ENCODE data around the gene CIB1.
"Not testable (repeated sequence)": the region's sequence is repeated elsewhere in the genome, so short reads cannot be mapped to it uniquely, and the experiment has no call there.

CIB1 gene

DNA sequence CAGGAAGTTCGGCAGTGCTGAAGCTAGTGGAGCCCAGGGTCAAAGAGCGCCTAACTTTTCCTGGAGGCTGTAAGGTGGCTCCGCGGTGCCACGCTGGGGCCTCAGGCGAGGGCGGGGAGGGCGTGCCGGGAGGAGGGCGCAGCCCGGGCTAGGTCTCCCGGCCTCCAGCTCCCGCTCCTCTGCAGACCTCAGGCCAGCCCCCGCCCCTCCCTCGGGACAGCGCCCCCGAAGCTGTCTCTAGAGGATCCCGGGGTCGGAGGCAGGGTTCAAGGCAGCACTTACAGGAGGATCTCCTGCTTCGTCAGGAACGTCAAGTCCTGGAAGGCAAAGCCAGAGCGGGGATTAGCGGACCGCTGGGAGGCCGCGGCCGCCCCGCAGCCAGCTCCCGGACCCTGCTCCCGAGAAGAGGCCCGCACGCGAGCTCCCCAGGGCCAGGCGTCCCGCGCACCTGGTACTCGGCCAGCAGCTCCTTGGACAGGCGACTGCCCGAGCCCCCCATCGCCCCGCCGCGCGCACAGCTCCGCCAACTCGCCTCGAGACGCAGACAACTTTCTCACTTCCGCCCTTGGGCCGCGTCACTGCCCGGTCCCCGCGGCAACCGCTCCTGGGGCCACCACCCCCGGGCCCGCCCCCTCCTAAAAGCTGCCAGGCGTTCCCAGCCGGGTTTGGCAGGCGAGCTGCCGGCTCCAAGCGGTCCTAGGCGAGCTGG, at the start of gene CIB1:
CIB1 (minus strand) TSS at position 555 of the 709 bp plus-strand sequence; CDS start at position 499, 56 bp downstream.
- DNase-seq: peak; percentile 77 to 93

DNA sequence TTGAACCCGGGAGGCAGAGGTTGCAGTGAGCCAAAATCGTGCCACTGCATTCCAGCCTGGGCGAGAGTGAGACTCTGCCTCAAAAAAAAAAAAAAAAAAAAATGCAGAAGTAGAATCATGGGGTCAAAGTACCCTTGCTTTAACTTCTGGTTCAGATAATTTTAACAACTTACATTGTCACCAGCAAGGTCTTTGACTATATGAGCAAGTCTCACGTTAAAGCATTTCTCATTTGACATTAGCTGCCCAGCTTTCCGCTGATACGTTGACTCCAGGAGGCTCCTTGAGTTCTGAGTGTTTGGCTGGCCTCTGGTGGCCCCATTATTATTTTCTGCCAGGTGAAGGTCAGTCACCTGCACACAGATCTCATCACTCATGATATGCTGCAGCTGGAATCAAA, 47.9 kb upstream of the CIB1 start:
- DNase-seq: not testable (repeated sequence)

GRCh38 chr15:90280743-90281142, 47.0 kb upstream of the CIB1 start:
- not testable (repeated sequence) for DNase-seq

DNA sequence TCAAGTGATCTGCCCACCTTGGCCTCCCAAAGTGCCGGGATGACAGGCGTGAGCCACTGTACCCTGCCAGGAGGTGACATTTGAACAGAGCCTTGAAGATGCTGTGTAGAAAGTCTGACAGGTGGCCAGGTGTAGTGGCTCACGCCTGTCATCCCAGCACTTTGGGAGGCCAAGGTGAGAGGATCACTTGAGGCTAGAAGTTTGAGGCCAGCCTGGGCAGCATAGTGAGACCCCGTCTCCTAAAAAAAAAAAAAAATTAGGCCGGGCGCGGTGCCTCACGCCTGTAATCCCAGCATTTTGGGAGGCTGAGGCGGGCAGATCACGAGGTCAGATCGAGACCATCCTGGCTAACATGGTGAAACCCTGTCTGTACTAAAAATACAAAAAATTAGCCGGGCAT, 44.7 kb upstream of the CIB1 start:
- DNase-seq: not testable (repeated sequence)

- DNase-seq: no peak
Observed at GRCh38 chr15:90271459-90272166, 37.9 kb upstream of the CIB1 start.

DNA sequence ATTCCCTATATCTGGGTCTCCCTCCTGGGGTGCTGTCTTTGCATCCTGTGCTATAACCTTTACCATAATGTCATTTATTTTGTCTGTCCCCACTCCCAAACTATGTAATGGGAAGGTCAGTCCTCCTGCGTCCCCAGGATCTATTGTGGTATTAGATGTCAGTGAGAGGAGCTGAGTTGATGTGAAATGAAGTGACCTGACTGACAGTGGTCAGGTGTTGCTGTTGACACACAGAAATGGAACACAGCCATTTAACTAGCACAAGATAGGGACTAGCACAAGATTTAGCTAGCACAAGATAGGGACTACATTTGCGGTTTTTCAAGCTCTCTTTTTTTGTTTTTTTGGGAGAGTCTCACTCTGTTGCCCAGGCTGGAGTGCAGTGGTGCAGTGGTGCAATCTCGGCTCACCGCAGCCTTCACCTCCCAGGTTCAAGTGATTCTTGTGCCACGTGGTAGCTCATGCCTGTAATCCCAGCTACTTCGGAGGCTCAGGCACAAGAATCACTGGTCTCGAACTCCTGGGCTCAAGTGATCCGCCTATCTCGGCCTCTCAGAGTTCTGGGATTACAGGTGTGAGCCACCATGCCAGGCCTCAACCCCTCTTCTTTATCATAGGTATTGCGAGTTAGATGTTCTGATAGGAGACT, 36.9 kb upstream of the CIB1 start:
- DNase-seq: no peak

GRCh38 chr15:90268415-90268814, 34.7 kb upstream of the CIB1 start:
- no peak for DNase-seq

DNA sequence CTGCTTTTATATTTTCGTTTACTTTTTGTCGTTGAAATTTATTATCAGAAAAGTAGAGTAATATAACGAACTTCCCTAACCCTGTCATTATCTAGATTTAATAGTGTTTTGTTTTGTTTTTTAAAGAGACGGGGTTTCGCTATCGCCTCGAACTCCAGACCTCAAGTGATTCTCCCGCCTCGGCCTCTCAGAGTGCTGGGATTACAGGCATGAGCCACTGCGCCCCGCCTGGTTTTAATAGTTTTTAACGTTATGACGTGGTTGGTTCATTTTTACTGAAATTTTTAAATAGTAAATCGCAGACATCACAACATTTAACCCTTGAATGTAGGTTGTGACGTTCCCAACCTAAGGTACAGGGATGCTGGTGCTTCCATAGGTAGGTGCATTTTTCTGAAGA, 32.7 kb upstream of the CIB1 start:
- DNase-seq: no peak

- no peak for DNase-seq
Observed at GRCh38 chr15:90266061-90266431, 32.3 kb upstream of the CIB1 start.

GRCh38 chr15:90265271-90266060, 31.7 kb upstream of the CIB1 start, which contains the start of gene NGRN:
TSS of gene NGRN (plus strand) at chr15:90265672. CDS start at chr15:90265713, 41 bp downstream.
- DNase-seq: peak; percentile 87 to 92

DNA sequence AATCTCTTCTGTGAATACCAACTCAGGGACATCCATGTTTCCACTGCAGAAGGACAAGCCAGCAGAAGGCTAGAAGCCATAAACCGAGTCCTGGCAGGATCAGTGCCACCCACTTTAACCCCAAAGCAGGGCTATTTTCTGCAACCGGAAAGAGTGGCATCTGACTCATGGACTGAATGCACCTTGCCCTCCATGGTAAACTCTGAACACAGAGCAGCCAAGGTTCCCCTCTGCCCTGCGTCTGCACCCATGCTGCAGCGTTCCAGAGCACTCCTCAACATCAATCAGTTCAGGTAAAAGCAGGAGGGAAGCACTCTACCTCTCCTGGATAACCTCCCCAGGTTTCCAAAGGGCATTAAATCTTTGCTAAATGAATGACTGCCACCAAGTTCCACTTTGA, 30.9 kb upstream of the CIB1 start:
- DNase-seq: no peak

GRCh38 chr15:90262426-90262825, 28.7 kb upstream of the CIB1 start:
- no peak for DNase-seq

DNA sequence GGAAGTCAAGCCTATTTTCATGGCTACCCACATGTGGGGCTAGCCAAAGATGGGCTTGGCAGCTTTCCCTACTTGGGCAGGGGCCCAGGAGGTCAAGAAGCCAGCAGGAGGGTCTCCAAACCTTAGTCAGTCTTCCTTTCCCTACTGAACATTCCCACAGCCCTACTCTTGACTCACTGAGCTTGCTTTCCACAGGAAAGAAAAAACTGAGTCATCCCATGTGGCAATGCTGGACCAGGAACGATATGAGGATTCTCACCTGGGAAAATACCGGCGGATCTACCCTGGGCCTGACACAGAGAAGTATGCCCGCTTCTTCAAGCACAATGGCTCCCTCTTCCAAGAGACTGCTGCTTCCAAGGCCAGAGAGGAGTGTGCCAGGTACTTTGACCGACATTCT, 28.1 kb upstream of the CIB1 start:
- DNase-seq: no peak

DNA sequence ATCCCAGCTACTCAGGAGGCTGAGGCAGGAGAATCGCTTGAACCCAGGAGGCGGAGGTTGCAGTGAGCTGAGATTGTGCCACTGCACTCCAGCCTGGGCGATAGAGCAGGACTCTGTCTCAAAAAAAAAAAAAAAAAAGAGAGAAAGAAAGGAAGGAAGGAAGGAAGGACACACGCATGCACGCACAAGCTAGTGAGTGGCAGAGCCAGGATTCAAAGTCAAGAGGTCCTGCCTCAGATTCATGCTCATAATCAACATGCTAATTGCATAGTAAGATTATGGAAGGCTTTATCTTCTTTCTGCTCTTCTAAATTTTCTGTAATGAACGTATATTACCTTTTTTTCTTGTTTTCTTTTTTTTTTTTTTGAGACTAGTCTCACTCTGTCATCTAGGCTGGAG, 27.0 kb upstream of the CIB1 start:
- not testable (repeated sequence) for DNase-seq

GRCh38 chr15:90259524-90259923, 25.8 kb upstream of the CIB1 start:
- no peak for DNase-seq

DNA sequence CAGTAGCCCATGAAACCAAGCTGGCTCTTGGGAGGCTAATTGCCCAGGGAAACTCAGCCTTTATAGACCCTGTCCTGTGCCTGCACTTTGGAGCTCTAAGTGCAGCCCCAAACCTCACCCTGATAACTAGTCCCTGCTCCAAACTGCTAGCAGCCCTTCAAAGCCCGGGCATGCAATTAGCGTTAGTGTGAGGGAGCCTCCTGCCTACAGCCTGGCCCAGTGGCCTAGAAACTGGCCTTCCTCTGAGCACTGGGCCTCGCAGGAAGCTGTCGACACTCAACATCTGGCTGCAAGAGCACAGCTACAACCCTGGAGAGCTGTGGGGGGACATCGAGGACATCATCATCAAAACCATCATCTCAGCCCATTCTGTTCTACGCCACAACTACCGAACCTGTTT, 24.0 kb upstream of the CIB1 start:
- no peak for DNase-seq

DNA sequence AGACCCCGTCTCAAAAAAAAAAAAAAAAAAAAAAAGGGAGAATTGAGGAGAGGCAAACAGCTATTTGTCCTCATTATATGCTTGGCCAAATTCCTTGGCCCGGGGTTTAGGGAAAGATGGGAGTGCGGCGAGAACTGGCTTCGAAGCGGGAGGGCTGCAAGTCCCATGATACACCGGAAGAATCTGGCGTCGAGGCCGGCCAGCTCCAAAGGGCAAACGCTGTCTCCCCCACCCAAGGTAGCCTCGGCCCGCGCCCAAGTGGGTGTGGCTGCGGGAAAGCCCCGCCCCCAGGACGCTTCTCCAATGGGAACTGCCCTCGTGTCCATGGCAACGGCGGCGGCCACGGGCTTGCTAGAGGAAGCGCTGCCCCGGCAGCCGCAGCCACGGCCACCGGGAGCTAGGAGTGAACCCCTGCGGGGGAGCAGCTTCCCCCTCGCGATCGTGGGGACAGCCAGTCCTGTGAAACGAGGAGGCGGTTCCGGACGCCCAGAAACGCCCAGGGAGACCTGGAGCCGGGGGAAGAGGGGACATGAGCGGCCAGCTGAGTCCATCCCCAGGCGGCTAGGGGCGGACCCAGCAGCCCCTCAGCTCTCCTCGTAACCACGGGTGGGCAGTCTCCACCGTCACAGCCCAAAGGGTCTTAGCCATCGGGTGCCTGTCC, 15.6 kb upstream of the CIB1 start, which contains the start of gene TTLL13:
TTLL13 (plus strand) TSS at position 354 of the 661 bp plus-strand sequence. CDS start 1,075 bp downstream, outside the sequence.
- peak; percentile 55 to 70 for DNase-seq

DNA sequence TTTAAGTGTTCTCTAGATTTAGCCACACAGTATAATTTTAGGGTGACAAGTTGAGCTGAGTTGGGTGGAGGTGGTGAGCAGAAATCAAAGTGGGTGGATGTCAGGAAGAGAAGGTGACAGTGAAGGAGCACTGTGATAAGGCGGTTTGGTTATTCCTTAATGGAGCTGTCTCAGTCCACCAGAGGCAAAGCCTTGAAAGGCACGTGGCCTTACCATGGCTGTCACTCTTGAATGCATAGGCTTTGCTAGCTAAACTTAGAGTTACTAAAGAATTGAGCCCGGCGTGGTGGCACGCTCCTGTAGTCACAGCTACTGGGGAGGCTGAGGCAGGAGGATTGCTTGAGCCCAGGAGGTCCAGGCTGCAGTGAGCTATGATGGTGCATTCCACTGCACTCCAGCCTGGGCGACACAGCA, 15.1 kb upstream of the CIB1 start:
- DNase-seq: no peak

DNA sequence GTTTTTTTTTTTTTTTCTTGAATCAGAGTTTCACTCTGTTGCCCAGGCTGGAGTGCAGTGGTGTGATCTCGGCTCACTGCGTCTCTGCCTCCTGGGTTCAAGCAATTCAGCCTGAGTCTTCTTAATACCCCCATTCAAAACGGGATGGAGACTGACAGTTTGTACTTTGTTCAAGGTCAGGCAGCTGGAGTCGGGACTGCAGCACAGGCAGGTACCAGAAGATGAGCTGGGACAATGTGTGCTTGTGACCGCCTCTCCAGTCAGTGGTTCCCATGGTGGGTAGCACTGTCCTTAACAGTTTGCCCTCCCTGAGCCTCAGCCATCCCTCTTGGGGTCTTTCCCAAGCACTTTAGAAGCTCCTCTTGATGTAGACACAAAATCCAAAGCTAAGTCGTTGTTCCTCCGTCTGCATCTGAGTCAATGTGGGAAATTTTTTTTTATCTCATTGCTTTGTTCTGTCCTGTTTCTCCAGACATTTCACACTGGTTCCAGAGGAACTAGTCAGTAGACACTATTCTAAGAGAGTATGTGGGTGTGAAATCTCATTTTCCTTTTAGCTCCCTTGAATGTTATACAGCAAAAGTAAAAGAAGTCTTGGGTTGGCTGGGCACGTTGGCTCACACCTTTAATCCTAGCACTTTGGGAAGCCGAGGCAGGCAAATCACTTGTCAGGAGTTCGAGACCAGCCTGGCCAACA, 10.3 kb upstream of the CIB1 start:
- no peak for DNase-seq

- DNase-seq: no peak
Observed at GRCh38 chr15:90241343-90242192, 7.8 kb upstream of the CIB1 start.

DNA sequence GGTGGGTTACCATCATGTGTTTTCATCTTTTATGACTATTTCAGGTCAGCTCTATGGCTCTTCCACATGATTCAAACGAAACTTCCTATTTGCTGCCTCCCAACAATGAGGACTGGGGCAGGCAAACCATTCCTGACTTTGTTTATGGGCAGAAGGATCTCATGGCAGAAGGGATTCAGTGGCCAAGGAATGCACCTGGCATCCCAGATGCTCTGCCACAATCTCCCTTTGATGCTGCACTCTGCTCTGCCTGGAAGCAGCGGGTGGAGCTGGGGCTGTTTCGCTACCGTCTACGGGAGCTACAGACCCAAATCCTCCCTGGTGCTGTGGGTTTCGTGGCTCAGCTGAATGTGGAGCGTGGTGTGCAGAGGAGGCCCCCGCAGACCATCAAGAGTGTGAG, 7.1 kb upstream of the CIB1 start:
- DNase-seq: no peak
